Measurements from ENCODE around the gene C3orf62. TPM values are rescaled to one million over a fixed set of nuclear protein-coding genes. Genes with fewer than 3 reads are reported as not detected.

The C3orf62 gene
- total RNA-seq, 1 donor from 2014 or later = 0.43 TPM

GRCh38 chr3:49278548-49278947 is 1.5 kb upstream of the C3orf62 start:
- intact Hi-C loops (cut with DNase I) = loop anchor here (5.0 kb wide), 1 partner anchor 256 kb away; the partner anchor contains the start of gene NDUFAF3
- no peaks in the 10 kb centered on the region for H3K27me3 ChIP-seq
- H3K4me1 ChIP-seq = peaks cover 6 to 10% of the 10 kb centered on the region in 2 donors
- no peak for TF ChIP-seq CTCF (IDR thresholded peaks at IDR 0.05)
- H3K9me3 ChIP-seq = no peaks in the 10 kb centered on the region
- H3K4me3 ChIP-seq = no peak overlapping the region
- peaks cover 20 to 32% of the 10 kb centered on the region in 2 donors for H3K36me3 ChIP-seq
- DNase-seq (ENCODE audit: low spot score in 2 of 2) = no peak
- H3K27ac ChIP-seq = peak overlapping the region; percentile 93 to 96

GRCh38 chr3:49277383-49277775 is 347 bp upstream of the C3orf62 start:
- Histone ChIP-seq H3K9me3 (no peaks in the 10 kb centered on the region), H3K36me3 (peaks cover 14 to 20% of the 10 kb centered on the region in 2 donors), H3K27me3 (no peaks in the 10 kb centered on the region), H3K4me1 (peaks cover 6 to 10% of the 10 kb centered on the region in 2 donors), H3K27ac (peak overlapping the region; percentile 93 to 96), H3K4me3 (peak overlapping the region; percentile 50 to 64)
- intact Hi-C loops (cut with DNase I) = loop anchor here (1.0 to 5.0 kb wide), 2 partner anchors 106 to 255 kb away; partner anchors contain the start of genes KLHDC8B and NDUFAF3
- TF ChIP-seq CTCF (IDR thresholded peaks at IDR 0.05) = no peak
- DNase-seq (ENCODE audit: low spot score in 2 of 2) = no peak

GRCh38 chr3:49273825-49274532 is 3.1 kb downstream of the C3orf62 start:
- H3K9me3 ChIP-seq = no peaks in the 10 kb centered on the region
- TF ChIP-seq CTCF (IDR thresholded peaks at IDR 0.05) = no peak
- H3K27ac ChIP-seq = no peak overlapping the region
- DNase-seq (ENCODE audit: low spot score in 2 of 2) = no peak
- intact Hi-C loops (cut with DNase I) = no loop called here
- H3K36me3 ChIP-seq = peaks cover 0 to 3% of the 10 kb centered on the region in 2 donors
- H3K27me3 ChIP-seq = no peaks in the 10 kb centered on the region
- H3K4me1 ChIP-seq = peaks cover 6 to 10% of the 10 kb centered on the region in 2 donors
- no peak overlapping the region for H3K4me3 ChIP-seq

GRCh38 chr3:49271047-49271446 is 6.0 kb downstream of the C3orf62 start:
- peaks cover under 1 to 8% of the 10 kb centered on the region in 2 donors for H3K4me1 ChIP-seq
- no peaks in the 10 kb centered on the region for H3K9me3 ChIP-seq
- H3K36me3 ChIP-seq = peaks cover 0 to 3% of the 10 kb centered on the region in 2 donors
- no peak overlapping the region for H3K27ac ChIP-seq
- no peak for DNase-seq (ENCODE audit: low spot score in 2 of 2)
- no peak for TF ChIP-seq CTCF (IDR thresholded peaks at IDR 0.05)
- H3K27me3 ChIP-seq = no peaks in the 10 kb centered on the region
- H3K4me3 ChIP-seq = no peak overlapping the region
- intact Hi-C loops (cut with DNase I) = no loop called here

- intact Hi-C loops (cut with DNase I) = no loop called here
- TF ChIP-seq CTCF (IDR thresholded peaks at IDR 0.05) = no peak
- Histone ChIP-seq H3K4me1 (peaks cover 0 to 3% of the 10 kb centered on the region in 2 donors), H3K27me3 (no peaks in the 10 kb centered on the region), H3K36me3 (peaks cover 0 to 3% of the 10 kb centered on the region in 2 donors), H3K4me3 (no peak overlapping the region), H3K9me3 (no peaks in the 10 kb centered on the region), H3K27ac (no peak overlapping the region)
- no peak for DNase-seq (ENCODE audit: low spot score in 2 of 2)
Measured at GRCh38 chr3:49270156-49270500, 6.9 kb downstream of the C3orf62 start.

Measured in ascending aorta (tissue), 2 donors.